ENCODE data around the gene ACAD10. TPM values are rescaled to one million over a fixed set of nuclear protein-coding genes. Genes with fewer than 3 reads are reported as not detected.

Gene ACAD10
- total and polyA plus RNA-seq, 7 donors, result 6.0 to 20.2 (median 10.9) TPM

- TF ChIP-seq, protein P1, sequence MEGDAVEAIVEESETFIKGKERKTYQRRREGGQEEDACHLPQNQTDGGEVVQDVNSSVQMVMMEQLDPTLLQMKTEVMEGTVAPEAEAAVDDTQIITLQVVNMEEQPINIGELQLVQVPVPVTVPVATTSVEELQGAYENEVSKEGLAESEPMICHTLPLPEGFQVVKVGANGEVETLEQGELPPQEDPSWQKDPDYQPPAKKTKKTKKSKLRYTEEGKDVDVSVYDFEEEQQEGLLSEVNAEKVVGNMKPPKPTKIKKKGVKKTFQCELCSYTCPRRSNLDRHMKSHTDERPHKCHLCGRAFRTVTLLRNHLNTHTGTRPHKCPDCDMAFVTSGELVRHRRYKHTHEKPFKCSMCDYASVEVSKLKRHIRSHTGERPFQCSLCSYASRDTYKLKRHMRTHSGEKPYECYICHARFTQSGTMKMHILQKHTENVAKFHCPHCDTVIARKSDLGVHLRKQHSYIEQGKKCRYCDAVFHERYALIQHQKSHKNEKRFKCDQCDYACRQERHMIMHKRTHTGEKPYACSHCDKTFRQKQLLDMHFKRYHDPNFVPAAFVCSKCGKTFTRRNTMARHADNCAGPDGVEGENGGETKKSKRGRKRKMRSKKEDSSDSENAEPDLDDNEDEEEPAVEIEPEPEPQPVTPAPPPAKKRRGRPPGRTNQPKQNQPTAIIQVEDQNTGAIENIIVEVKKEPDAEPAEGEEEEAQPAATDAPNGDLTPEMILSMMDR (IDR thresholded peaks at IDR 0.05), result no peak
- Histone ChIP-seq H3K27me3 (ENCODE audit: insufficient read depth in 3 of 3, low read length in 2 of 3) (no peaks in the 10 kb centered on the region), H3K9me3 (no peaks in the 10 kb centered on the region), H3K27ac (peak overlapping the region; percentile 77), H3K4me1 (peaks cover 5% of the 10 kb centered on the region), H3K4me3 (no peak overlapping the region), H3K36me3 (ENCODE audit: insufficient read depth in 1 of 2, low read depth in 1 of 2) (peaks cover 0 to 87% of the 10 kb centered on the region in 2 donors)
- 82 to 94% (median 92%) methylated on average over 3 of the region's 3 CpGs for WGBS, 3 donors
- ATAC-seq (no peak), DNase-seq (peak in 1 of 2 donors; percentile 14)
- intact Hi-C loops (cut with DNase I), result no loop called here
These were observed 107.0 kb downstream of the ACAD10 start for GRCh38 chr12:111792856-111793235.

GRCh38 chr12:111798182-111798581 lies 112.3 kb downstream of the ACAD10 start:
- intact Hi-C loops (cut with DNase I), result no loop called here
- ATAC-seq (peak; percentile 44 to 51 (median 48)), DNase-seq (peak in 1 of 2 donors; percentile 39)
- Histone ChIP-seq H3K27me3 (ENCODE audit: insufficient read depth in 3 of 3, low read length in 2 of 3) (no peaks in the 10 kb centered on the region), H3K27ac (no peak overlapping the region), H3K9me3 (no peaks in the 10 kb centered on the region), H3K36me3 (ENCODE audit: insufficient read depth in 1 of 2, low read depth in 1 of 2) (peaks cover 2 to 98% of the 10 kb centered on the region in 2 donors), H3K4me3 (no peak overlapping the region), H3K4me1 (peaks cover 4% of the 10 kb centered on the region)
- WGBS, 3 donors, result 33 to 55% (median 47%) methylated on average over 4 of the region's 4 CpGs
- TF ChIP-seq, protein P1 (IDR thresholded peaks at IDR 0.05), result no peak

- no peaks in the 10 kb centered on the region for H3K27me3 ChIP-seq (ENCODE audit: insufficient read depth in 3 of 3, low read length in 2 of 3)
- H3K9me3 ChIP-seq, result no peaks in the 10 kb centered on the region
- no peak overlapping the region for H3K27ac ChIP-seq
- WGBS, 3 donors, result 92 to 94% (median 94%) methylated on average over 9 of the region's 9 CpGs
- TF ChIP-seq, protein P1 (IDR thresholded peaks at IDR 0.05), result no peak
- no peak overlapping the region for H3K4me3 ChIP-seq
- no peak for DNase-seq
- ATAC-seq, result no peak
- H3K36me3 ChIP-seq (ENCODE audit: insufficient read depth in 1 of 2, low read depth in 1 of 2), result peaks cover 2 to 98% of the 10 kb centered on the region in 2 donors
- peaks cover 4% of the 10 kb centered on the region for H3K4me1 ChIP-seq
- intact Hi-C loops (cut with DNase I), result no loop called here
These were observed 113.9 kb downstream of the ACAD10 start for GRCh38 chr12:111799758-111800157.

DNA sequence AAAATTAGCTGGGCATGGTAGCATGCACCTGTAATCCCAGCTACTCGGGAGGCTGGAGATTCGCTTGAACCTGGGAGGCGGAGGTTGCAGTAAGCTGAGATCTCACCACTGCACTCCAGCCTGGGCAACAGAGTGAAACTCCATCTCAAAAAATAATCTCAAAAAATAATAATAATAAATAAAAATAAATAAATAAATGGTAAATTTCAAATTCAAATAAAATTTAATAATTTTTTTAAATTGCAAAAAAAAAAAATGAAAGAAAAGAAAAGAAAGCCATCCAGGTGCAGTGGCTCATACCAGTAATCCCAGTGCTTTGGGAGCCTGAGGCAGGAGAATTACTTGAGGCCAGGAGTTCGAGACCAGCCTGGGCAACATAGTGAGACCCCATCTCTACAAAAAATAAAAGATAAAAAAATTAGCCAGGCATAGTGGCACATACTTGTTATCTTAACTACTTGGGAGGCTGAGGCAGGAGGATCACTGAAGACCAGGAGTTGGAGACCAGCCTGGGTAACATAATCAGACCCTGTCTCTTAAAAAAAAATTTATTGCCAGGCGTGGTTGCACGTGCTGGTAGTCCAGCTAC lies 117.3 kb downstream of the ACAD10 start:
- intact Hi-C loops (cut with DNase I), result no loop called here
- peaks cover 2 to 96% of the 10 kb centered on the region in 2 donors for H3K36me3 ChIP-seq (ENCODE audit: insufficient read depth in 1 of 2, low read depth in 1 of 2)
- H3K27ac ChIP-seq, result no peak overlapping the region
- no peak for DNase-seq
- WGBS, 3 donors, result 77 to 86% (median 77%) methylated on average over 6 of the region's 6 CpGs
- H3K4me3 ChIP-seq, result no peak overlapping the region
- no peaks in the 10 kb centered on the region for H3K27me3 ChIP-seq (ENCODE audit: insufficient read depth in 3 of 3, low read length in 2 of 3)
- no peaks in the 10 kb centered on the region for H3K9me3 ChIP-seq
- H3K4me1 ChIP-seq, result peaks cover 4% of the 10 kb centered on the region
- no peak for ATAC-seq
- TF ChIP-seq, protein P1 (IDR thresholded peaks at IDR 0.05), result no peak

- intact Hi-C loops (cut with DNase I), result no loop called here
- Histone ChIP-seq H3K36me3 (ENCODE audit: insufficient read depth in 1 of 2, low read depth in 1 of 2) (peaks cover 2 to 96% of the 10 kb centered on the region in 2 donors), H3K4me1 (peaks cover 4% of the 10 kb centered on the region), H3K27ac (no peak overlapping the region), H3K4me3 (no peak overlapping the region), H3K27me3 (ENCODE audit: insufficient read depth in 3 of 3, low read length in 2 of 3) (no peaks in the 10 kb centered on the region), H3K9me3 (no peaks in the 10 kb centered on the region)
- DNase-seq (no peak), ATAC-seq (no peak)
- WGBS, 3 donors, result 94 to 97% (median 96%) methylated on average over 8 of the region's 8 CpGs
- TF ChIP-seq, protein P1 (IDR thresholded peaks at IDR 0.05), result no peak
These were observed 118.0 kb downstream of the ACAD10 start for GRCh38 chr12:111803851-111804250.

Measured in psoas muscle (tissue), 8 donors.